SK-N-SH (cell line): Measurements from ENCODE around the gene RND2. TPM values are rescaled to one million over a fixed set of nuclear protein-coding genes. Genes with fewer than 3 reads are reported as not detected.

Experiments used
- CTCF ChIA-PET: fragments of 300-600, 350-600 bp; formaldehyde crosslinking; extraction: SDS; loops from one replicate; lab custom pipeline; 2021; lab: Yijun Ruan, JAX
- POLR2A ChIA-PET: fragments of 350-600 bp; sonication (Branson Sonifier 250); formaldehyde crosslinking; extraction: SDS; loops from one replicate; lab custom pipeline; 2020; ENCODE audit warnings: antibody characterized with exemption, inconsistent platforms; lab: Yijun Ruan, JAX
- DNase-seq: peaks from one replicate; pipeline ENCODE4 v3.0.0; 2012
- H2AFZ ChIP-seq: fragments of 200-600 bp; sonication (generic); 2 replicates; pipeline ENCODE4 v1.8.1; 2016; ENCODE audit warnings: antibody characterized with exemption, mild to moderate bottlenecking, low read depth
- H3F3A ChIP-seq: fragments of 200-600 bp; sonication (generic); replicated peaks from 2 replicates; pipeline ENCODE3; 2016; ENCODE audit warnings: antibody characterized with exemption, mild to moderate bottlenecking; ENCODE audit not compliant: insufficient read depth
- H3K27ac ChIP-seq, 2 experiments: fragments of 200-500 bp in 1 of 2; fragments of 200-600 bp in 1 of 2; sonication (Bioruptor generic) in 1 of 2; sonication (generic), shearing (Covaris generic) in 1 of 2; 2 replicates each; pipeline versions ENCODE4 v1.5.1 to v1.6.1; 2014 to 2016; ENCODE audit warnings: low read depth in 2 of 2, inconsistent platforms in 1 of 2, low read length in 1 of 2, mild to moderate bottlenecking in 1 of 2, mixed read lengths in 1 of 2
- H3K27me3 ChIP-seq: fragments of 200-600 bp; sonication (generic), shearing (Covaris generic); 2 replicates; pipeline ENCODE4 v1.6.1; 2016; ENCODE audit warnings: mixed run types; ENCODE audit not compliant: insufficient read depth
- H3K36me3 ChIP-seq, 2 experiments: fragments of 200-500 bp in 1 of 2; fragments of 200-600 bp in 1 of 2; sonication (Bioruptor generic) in 1 of 2; sonication (generic) in 1 of 2; replicated peaks in 1 of 2; 2 replicates each; pipeline versions ENCODE3 to v1.5.1; 2014 to 2016; ENCODE audit warnings: low read length in 1 of 2, mild to moderate bottlenecking in 1 of 2; ENCODE audit not compliant: insufficient read depth in 2 of 2, control insufficient read depth in 1 of 2
- H3K4me1 ChIP-seq, 2 experiments: fragments of 200-500 bp in 1 of 2; fragments of 200-600 bp in 1 of 2; sonication (Bioruptor generic) in 1 of 2; sonication (generic), shearing (Covaris generic) in 1 of 2; 2 replicates each; pipeline versions ENCODE4 v1.5.1 to v1.6.1; 2014 to 2016; ENCODE audit warnings: low read depth in 1 of 2, low read length in 1 of 2, mixed run types in 1 of 2; ENCODE audit not compliant: insufficient read depth in 2 of 2, control insufficient read depth in 1 of 2
- H3K4me2 ChIP-seq: fragments of 200-600 bp; sonication (generic), shearing (Covaris generic); 2 replicates; pipeline ENCODE4 v1.6.1; 2017; ENCODE audit warnings: mixed run types
- H3K4me3 ChIP-seq, 2 experiments: fragments of 200-500 bp in 1 of 2; fragments of 200-600 bp in 1 of 2; sonication (Bioruptor generic) in 1 of 2; sonication (generic), shearing (Covaris generic) in 1 of 2; 2 replicates each; pipeline versions ENCODE4 v1.5.1 to v1.8.1; 2014 to 2016; ENCODE audit warnings: low read depth in 2 of 2, inconsistent platforms in 1 of 2, low read length in 1 of 2, mild to moderate bottlenecking in 1 of 2, mixed read lengths in 1 of 2, moderate library complexity in 1 of 2
- H3K79me2 ChIP-seq: fragments of 200-600 bp; sonication (generic); 2 replicates; pipeline ENCODE4 v1.8.1; 2017; ENCODE audit warnings: mild to moderate bottlenecking; ENCODE audit not compliant: insufficient read depth
- H3K9ac ChIP-seq: fragments of 200-600 bp; sonication (generic); 2 replicates; pipeline ENCODE4 v1.6.1; 2017; ENCODE audit warnings: mixed run types
- H3K9me2 ChIP-seq: fragments of 200-600 bp; sonication (generic); 2 replicates; pipeline ENCODE4 v1.6.1; 2017; ENCODE audit warnings: mixed run types
- H3K9me3 ChIP-seq: fragments of 200-600 bp; sonication (generic); 2 replicates; pipeline ENCODE4 v1.6.1; 2017; ENCODE audit warnings: mixed run types, mild to moderate bottlenecking, moderate library complexity
- H4K20me1 ChIP-seq: fragments of 200-600 bp; sonication (generic); 2 replicates; pipeline ENCODE4 v1.6.1; 2017; ENCODE audit warnings: mild to moderate bottlenecking, mixed run types; ENCODE audit not compliant: insufficient read depth
- CHD2 ChIP-seq: fragments of 150-350 bp; IDR thresholded peaks from 2 replicates; pipeline ENCODE4 v1.6.1; 2018; ENCODE audit warnings: low read length; ENCODE audit not compliant: partially characterized antibody
- CTCF ChIP-seq: fragments of 200-600 bp; sonication (generic); IDR thresholded peaks from 2 replicates; pipeline ENCODE4 v1.6.1; 2017; ENCODE audit warnings: antibody characterized with exemption, mild to moderate bottlenecking, moderate library complexity
- ELF1 ChIP-seq: IDR thresholded peaks from 2 replicates; pipeline ENCODE4 v1.4.0; 2012
- EZH2phosphoT487 ChIP-seq: fragments of 200-600 bp; sonication (generic); IDR thresholded peaks from 2 replicates; pipeline ENCODE4 v1.6.1; 2017; ENCODE audit warnings: low read depth, mixed run types, mild to moderate bottlenecking, antibody characterized with exemption, moderate library complexity, borderline replicate concordance
- GABPA ChIP-seq: IDR thresholded peaks from 2 replicates; pipeline ENCODE4 v1.4.0; 2012; ENCODE audit warnings: low read depth, mild to moderate bottlenecking
- REST ChIP-seq: IDR thresholded peaks from 2 replicates; pipeline ENCODE4 v1.6.1; 2012; ENCODE audit warnings: mild to moderate bottlenecking, low read depth, low read length, moderate library complexity
- TEAD4 ChIP-seq: IDR thresholded peaks from 2 replicates; pipeline ENCODE4 v1.4.0; 2012; ENCODE audit warnings: mild to moderate bottlenecking, borderline replicate concordance; ENCODE audit not compliant: insufficient read depth
- WGBS: methylation state at CpG from one replicate; pipeline ENCODE4 v1.1.6; 2017; ENCODE audit warnings: low lambda C conversion rate; 5-methylcytosine and 5-hydroxymethylcytosine counted together
- polyA plus RNA-seq, 3 experiments: library from polyadenylated mRNA; depleted of rRNA; stranded (reverse); fragments of >200 nt; gene quantifications; 2 replicates each; pipeline ENCODE4 v1.2.3, GENCODE V29; 2012

RND2 gene
- polyA plus RNA-seq, 1 of the 3 experiments (the other 2 are of a cell fraction), result 8.9 TPM

GRCh38 chr17:43014649-43015542 lies 10.1 kb upstream of the RND2 start (continued):
- TF ChIP-seq REST (no peak), ELF1 (no peak), EZH2phosphoT487 (no peak)
- TF ChIP-seq, all 33 proteins: peak for 0

- H3K79me2 ChIP-seq, result peaks cover 17% of the 10 kb centered on the region
- no peaks in the 10 kb centered on the region for H3K27me3 ChIP-seq
- no peak overlapping the region for H3K9ac ChIP-seq
- DNase-seq, result no peak
- no peak overlapping the region for H3K27ac ChIP-seq
- no peak overlapping the region for H2AFZ ChIP-seq
- no peaks in the 10 kb centered on the region for H3F3A ChIP-seq
- H3K36me3 ChIP-seq, result peaks cover 15 to 29% of the 10 kb centered on the region in 2 experiments
- no peaks in the 10 kb centered on the region for H3K9me3 ChIP-seq
- no peak overlapping the region for H3K4me2 ChIP-seq
- H3K9me2 ChIP-seq, result no peaks in the 10 kb centered on the region
- ChIA-PET CTCF (interaction anchor here (0.8 kb wide), 1 partner anchor 17 kb away, joined by 3 read pairs; no protein-coding TSS in a partner anchor), POLR2A (interaction anchor here (1.0 kb wide), 1 partner anchor 17 kb away, joined by 3 read pairs; the partner anchor contains the start of gene RPL27)
- peaks cover 0 to 25% of the 10 kb centered on the region in 2 experiments; a peak in 2 of 4 replicates for H3K4me1 ChIP-seq
- TF ChIP-seq TEAD4 (no peak), GABPA (no peak), CHD2 (no peak), CTCF (no peak), EZH2phosphoT487 (no peak)
- H4K20me1 ChIP-seq, result 0 out of 2 replicates have a peak, but pooled peaks cover 6% of the 10 kb centered on the region
- H3K4me3 ChIP-seq, result no peak overlapping the region
- WGBS, result 96% methylated on average over 8 of the region's 9 CpGs
These were observed 9.5 kb upstream of the RND2 start for GRCh38 chr17:43015579-43015978.
